Activated CD8-positive, alpha-beta T cell treated with anti-CD3 and anti-CD28 coated beads for 36 hours (primary cell): Measurements from ENCODE around the gene TBC1D2B. TPM values are rescaled to one million over a fixed set of nuclear protein-coding genes. Genes with fewer than 3 reads are reported as not detected.

Experiments used
- ATAC-seq: fragments of 200-7000 bp; cut with Tn5 transposase; one replicate; pipeline ENCODE4 v1.10.0; 2021; ENCODE audit warnings: mild to moderate bottlenecking, moderate library complexity
- CTCF ChIA-PET: fragments of 350-600 bp; sonication (Branson Sonifier 250); formaldehyde crosslinking; loops from one replicate; lab custom pipeline; 2021; ENCODE audit warnings: antibody characterized with exemption; lab: Charles Lee
- POLR2A ChIA-PET: fragments of 350-600 bp; sonication (Branson Sonifier 250); formaldehyde crosslinking; loops from one replicate; lab custom pipeline; 2021; ENCODE audit warnings: antibody characterized with exemption; lab: Charles Lee
- DNase-seq: peaks from one replicate; pipeline ENCODE4 v3.0.0-alpha.2; 2020
- H3K27ac Mint-ChIP-seq: one replicate; pipeline ENCODE4 v1.8.0; 2021; ENCODE audit warnings: mild to moderate bottlenecking, mixed read lengths
- H3K27me3 Mint-ChIP-seq: one replicate; pipeline ENCODE4 v1.8.0; 2021; ENCODE audit warnings: mixed read lengths
- H3K36me3 Mint-ChIP-seq: one replicate; pipeline ENCODE4 v1.8.0; 2021; ENCODE audit warnings: low read depth, mixed read lengths
- H3K4me1 Mint-ChIP-seq: one replicate; pipeline ENCODE4 v1.8.0; 2021; ENCODE audit warnings: low read depth, mixed read lengths
- H3K4me3 Mint-ChIP-seq: one replicate; pipeline ENCODE4 v1.8.0; 2021; ENCODE audit warnings: mild to moderate bottlenecking, moderate library complexity, mixed read lengths
- H3K9me3 Mint-ChIP-seq: one replicate; pipeline ENCODE4 v1.8.0; 2021; ENCODE audit warnings: mixed read lengths
- CTCF ChIP-seq: fragments of 200-600 bp; IDR thresholded peaks from one replicate; pipeline ENCODE4 v1.8.0; 2022; ENCODE audit warnings: antibody characterized with exemption, mild to moderate bottlenecking
- intact Hi-C: fragments of 100-400 bp; cut with micrococcal nuclease; formaldehyde crosslinking; loops from one replicate; pipeline ENCODE4 v1.10.0; 2022
- total RNA-seq, 2 experiments: library from RNA; stranded (reverse); gene quantifications; one replicate each; pipeline ENCODE4 v1.2.3, GENCODE V29; 2021

TBC1D2B gene
- total RNA-seq, 2 experiments from 2014 or later = 62.9 to 65.7 TPM

- intact Hi-C loops = no loop called here
- H3K27ac Mint-ChIP-seq = peak overlapping the region; percentile 86
- no peak for TF ChIP-seq CTCF
- H3K4me1 Mint-ChIP-seq = peaks cover 94% of the 10 kb centered on the region
- no peaks in the 10 kb centered on the region for H3K27me3 Mint-ChIP-seq
- CTCF ChIA-PET = interaction anchor here (0.7 to 0.9 kb wide), 2 partner anchors 9 to 53 kb away, joined by 3 read pairs; no protein-coding TSS in a partner anchor
- no peak overlapping the region for H3K4me3 Mint-ChIP-seq
- ATAC-seq = no peak
- POLR2A ChIA-PET = no interaction called here
- H3K36me3 Mint-ChIP-seq = peaks cover 33% of the 10 kb centered on the region
- no peaks in the 10 kb centered on the region for H3K9me3 Mint-ChIP-seq
- no peak for DNase-seq
These were observed 38.8 kb downstream of the TBC1D2B start for GRCh38 chr15:78038585-78039247.

GRCh38 chr15:78037779-78038305 lies 39.7 kb downstream of the TBC1D2B start:
- DNase-seq = no peak
- no peaks in the 10 kb centered on the region for H3K27me3 Mint-ChIP-seq
- H3K9me3 Mint-ChIP-seq = no peaks in the 10 kb centered on the region
- peaks cover 93% of the 10 kb centered on the region for H3K4me1 Mint-ChIP-seq
- intact Hi-C loops = no loop called here
- ATAC-seq = no peak
- POLR2A ChIA-PET = interaction anchor here (1.8 kb wide), 1 partner anchor 10 kb away, joined by 5 read pairs; no protein-coding TSS in a partner anchor
- CTCF ChIA-PET = interaction anchor here (2.3 kb wide), 1 partner anchor 19 kb away, joined by 6 read pairs; no protein-coding TSS in a partner anchor
- peak overlapping the region; percentile 86 for H3K27ac Mint-ChIP-seq
- TF ChIP-seq CTCF = no peak
- peaks cover 26% of the 10 kb centered on the region for H3K36me3 Mint-ChIP-seq
- peak overlapping the region; percentile 23 for H3K4me3 Mint-ChIP-seq

GRCh38 chr15:78037328-78037727 lies 40.2 kb downstream of the TBC1D2B start:
- POLR2A ChIA-PET = interaction anchor here (1.8 to 4.1 kb wide), 2 partner anchors 10 to 30 kb away, joined by 5 to 31 read pairs; no protein-coding TSS in a partner anchor
- ATAC-seq (no peak), DNase-seq (no peak)
- Mint-ChIP-seq H3K27ac (peak overlapping the region; percentile 9), H3K9me3 (no peaks in the 10 kb centered on the region), H3K36me3 (peaks cover 25% of the 10 kb centered on the region), H3K4me3 (no peak overlapping the region), H3K4me1 (peaks cover 92% of the 10 kb centered on the region), H3K27me3 (no peaks in the 10 kb centered on the region)
- CTCF ChIA-PET = interaction anchor here (2.3 to 4.1 kb wide), 2 partner anchors 18 to 33 kb away, joined by 6 to 44 read pairs; no protein-coding TSS in a partner anchor
- intact Hi-C loops = no loop called here
- no peak for TF ChIP-seq CTCF

- DNase-seq (no peak), ATAC-seq (no peak)
- Mint-ChIP-seq H3K27ac (peak overlapping the region; percentile 81), H3K4me1 (peaks cover 91% of the 10 kb centered on the region), H3K4me3 (peak overlapping the region; percentile 49), H3K27me3 (no peaks in the 10 kb centered on the region), H3K9me3 (no peaks in the 10 kb centered on the region), H3K36me3 (peaks cover 23% of the 10 kb centered on the region)
- CTCF ChIA-PET = interaction anchor here (0.7 to 4.9 kb wide), 13 partner anchors 9 to 126 kb away, joined by 3 to 44 read pairs (median 5); partner anchors contain the start of gene TBC1D2B
- intact Hi-C loops = loop anchor here (2.0 kb wide), 1 partner anchor 33 kb away; no protein-coding TSS in a partner anchor
- TF ChIP-seq CTCF = no peak
- POLR2A ChIA-PET = interaction anchor here (1.1 to 4.5 kb wide), 9 partner anchors 12 to 505 kb away, joined by 3 to 31 read pairs (median 6); partner anchors contain the start of gene TBC1D2B
These were observed 41.5 kb downstream of the TBC1D2B start for GRCh38 chr15:78035861-78036476.
